RWPE2 (cell line): ENCODE results near the gene CAMK2A.
A peak's percentile ranks its signal among the peaks of the same experiment; 100 is the strongest.

ENCODE experiments used
- ATAC-seq: fragments of 200-7000 bp; cut with Tn5 transposase; 3 replicates; pipeline ENCODE4 v1.9.1; 2021; ENCODE audit warnings: low read depth
- DNase-seq: peaks from one replicate; pipeline ENCODE4 v3.0.0-alpha.2; 2020; ENCODE audit warnings: low spot score
- H3K27ac ChIP-seq: fragments of 450-650 bp; 2 replicates; pipeline ENCODE4 v1.5.1; 2017; ENCODE audit warnings: mild to moderate bottlenecking; ENCODE audit not compliant: poor library complexity, severe bottlenecking
- H3K27me3 ChIP-seq: fragments of 250-450 bp; sonication (Bioruptor Pico); 2 replicates; pipeline ENCODE4 v1.5.1; 2021; ENCODE audit warnings: mild to moderate bottlenecking, moderate library complexity; ENCODE audit not compliant: insufficient read depth, poor library complexity, severe bottlenecking
- H3K36me3 ChIP-seq: fragments of 250-450 bp; sonication (Bioruptor Pico); 2 replicates; pipeline ENCODE4 v1.5.1; 2020; ENCODE audit warnings: low read depth, mild to moderate bottlenecking, moderate library complexity
- H3K4me1 ChIP-seq: fragments of 250-450 bp; sonication (Bioruptor Pico); 2 replicates; pipeline ENCODE4 v1.5.1; 2021; ENCODE audit warnings: mild to moderate bottlenecking, moderate library complexity; ENCODE audit not compliant: insufficient read depth, poor library complexity, severe bottlenecking
- H3K4me3 ChIP-seq: fragments of 250-450 bp; sonication (Bioruptor Pico); 2 replicates; pipeline ENCODE4 v1.5.1; 2021; ENCODE audit warnings: mild to moderate bottlenecking, moderate library complexity; ENCODE audit not compliant: severe bottlenecking
- H3K9me3 ChIP-seq: fragments of 250-450 bp; sonication (Bioruptor Pico); 2 replicates; pipeline ENCODE4 v1.5.1; 2021; ENCODE audit warnings: mild to moderate bottlenecking, moderate library complexity; ENCODE audit not compliant: severe bottlenecking
- CTCF ChIP-seq: fragments of 450-650 bp; IDR thresholded peaks from one replicate; pipeline ENCODE4 v1.5.1; 2017; ENCODE audit warnings: mild to moderate bottlenecking, moderate library complexity; ENCODE audit not compliant: poor library complexity, severe bottlenecking

The CAMK2A gene

GRCh38 chr5:150179019-150179620 is 110.5 kb downstream of the CAMK2A start:
- DNase-seq (no peak), ATAC-seq (no peak)
- Histone ChIP-seq H3K4me3 (no peak overlapping the region), H3K27ac (no peak overlapping the region), H3K36me3 (no peaks in the 10 kb centered on the region), H3K9me3 (no peaks in the 10 kb centered on the region), H3K4me1 (no peaks in the 10 kb centered on the region), H3K27me3 (no peaks in the 10 kb centered on the region)
- TF ChIP-seq CTCF, result no peak

GRCh38 chr5:150178262-150178661 is 111.3 kb downstream of the CAMK2A start:
- H3K9me3 ChIP-seq, result no peaks in the 10 kb centered on the region
- ATAC-seq, result no peak
- TF ChIP-seq CTCF, result no peak

GRCh38 chr5:150177721-150178120 is 111.9 kb downstream of the CAMK2A start:
- H3K4me3 ChIP-seq, result no peak overlapping the region
- no peaks in the 10 kb centered on the region for H3K27me3 ChIP-seq
- H3K4me1 ChIP-seq, result no peaks in the 10 kb centered on the region
- no peak for TF ChIP-seq CTCF
- DNase-seq, result no peak
- ATAC-seq, result no peak
- no peaks in the 10 kb centered on the region for H3K36me3 ChIP-seq
- no peaks in the 10 kb centered on the region for H3K9me3 ChIP-seq
- no peak overlapping the region for H3K27ac ChIP-seq

More at GRCh38 chr5:150178262-150178661, 111.3 kb downstream of the CAMK2A start:
- no peak overlapping the region for H3K4me3 ChIP-seq
- H3K27me3 ChIP-seq, result no peaks in the 10 kb centered on the region
- H3K36me3 ChIP-seq, result no peaks in the 10 kb centered on the region
- no peak overlapping the region for H3K27ac ChIP-seq
- DNase-seq, result no peak
- H3K4me1 ChIP-seq, result no peaks in the 10 kb centered on the region

GRCh38 chr5:150176745-150177477 is 112.7 kb downstream of the CAMK2A start:
- Histone ChIP-seq H3K9me3 (no peaks in the 10 kb centered on the region), H3K4me1 (no peaks in the 10 kb centered on the region), H3K36me3 (no peaks in the 10 kb centered on the region), H3K27ac (no peak overlapping the region), H3K4me3 (no peak overlapping the region), H3K27me3 (no peaks in the 10 kb centered on the region)
- TF ChIP-seq CTCF, result no peak
- no peak for ATAC-seq
- no peak for DNase-seq

GRCh38 chr5:150175536-150175935 is 114.0 kb downstream of the CAMK2A start:
- Histone ChIP-seq H3K9me3 (no peaks in the 10 kb centered on the region), H3K4me3 (no peak overlapping the region), H3K4me1 (no peaks in the 10 kb centered on the region), H3K27me3 (no peaks in the 10 kb centered on the region), H3K27ac (no peak overlapping the region), H3K36me3 (no peaks in the 10 kb centered on the region)
- DNase-seq (no peak), ATAC-seq (peak; percentile 58)
- peak; percentile 41 for TF ChIP-seq CTCF
